Stimulated activated CD8-positive, alpha-beta memory T cell treated with anti-CD3 and anti-CD28 coated beads, Interleukin-7, amount 100 ng/mL, for 4 hours (primary cell): Measurements from ENCODE around the gene ELAVL2.

ENCODE experiments used
- DNase-seq, 2 donors: peaks; one replicate each; pipeline ENCODE4 v3.0.0-alpha.2; 2020; ENCODE audit warnings: low read depth in 2 of 2

ELAVL2 gene

DNA sequence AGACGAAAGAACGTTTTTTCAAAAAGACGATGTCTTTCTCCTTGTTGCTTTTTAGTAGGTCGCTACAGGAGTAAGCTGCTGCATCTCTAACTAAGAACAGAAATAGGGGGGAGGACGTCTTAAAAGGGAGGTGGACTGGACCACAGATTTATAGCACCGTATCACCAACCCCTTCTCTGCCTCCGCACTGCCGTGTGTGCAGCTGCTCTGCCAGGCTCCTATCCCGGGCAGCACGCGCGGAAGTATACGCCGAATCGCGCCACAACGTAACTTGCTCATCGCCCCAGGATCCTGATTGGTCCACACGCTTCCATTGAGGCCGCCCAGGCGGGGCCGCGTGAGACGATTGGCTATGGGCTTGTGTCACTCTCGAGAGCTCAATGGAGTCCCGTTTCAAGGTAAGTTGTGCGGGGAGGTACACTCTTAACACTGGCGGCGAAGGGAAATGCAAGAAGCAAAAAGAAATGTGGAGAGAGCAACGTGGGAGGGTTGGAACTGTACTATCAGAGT, at the start of gene ELAVL2:
Gene ELAVL2, minus strand, starts transcription at position 121 of the 510 bp plus-strand sequence. CDS start 64,006 bp downstream, outside the sequence.
- DNase-seq, result peak in 1 of 2 donors; percentile 25

DNA sequence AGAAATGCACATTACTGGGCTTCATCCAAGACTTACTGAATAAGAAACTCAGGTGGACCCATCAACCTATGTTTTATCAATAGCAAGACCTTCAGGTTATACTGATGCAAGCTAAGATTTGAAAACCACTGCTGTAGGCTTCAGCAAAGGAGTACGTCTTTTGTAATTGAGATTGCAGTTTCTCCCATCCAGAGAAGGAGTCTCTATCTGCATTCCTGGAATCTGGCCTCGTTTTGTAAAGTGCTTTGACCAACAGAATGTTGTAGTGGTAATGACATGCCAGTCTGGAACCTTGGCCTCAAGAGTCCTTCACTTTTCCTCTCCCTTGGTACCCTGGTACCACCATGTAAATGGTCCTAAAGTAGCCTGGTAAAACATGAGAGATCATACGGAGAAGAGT, 32.2 kb upstream of the ELAVL2 start:
- DNase-seq, result no peak

DNA sequence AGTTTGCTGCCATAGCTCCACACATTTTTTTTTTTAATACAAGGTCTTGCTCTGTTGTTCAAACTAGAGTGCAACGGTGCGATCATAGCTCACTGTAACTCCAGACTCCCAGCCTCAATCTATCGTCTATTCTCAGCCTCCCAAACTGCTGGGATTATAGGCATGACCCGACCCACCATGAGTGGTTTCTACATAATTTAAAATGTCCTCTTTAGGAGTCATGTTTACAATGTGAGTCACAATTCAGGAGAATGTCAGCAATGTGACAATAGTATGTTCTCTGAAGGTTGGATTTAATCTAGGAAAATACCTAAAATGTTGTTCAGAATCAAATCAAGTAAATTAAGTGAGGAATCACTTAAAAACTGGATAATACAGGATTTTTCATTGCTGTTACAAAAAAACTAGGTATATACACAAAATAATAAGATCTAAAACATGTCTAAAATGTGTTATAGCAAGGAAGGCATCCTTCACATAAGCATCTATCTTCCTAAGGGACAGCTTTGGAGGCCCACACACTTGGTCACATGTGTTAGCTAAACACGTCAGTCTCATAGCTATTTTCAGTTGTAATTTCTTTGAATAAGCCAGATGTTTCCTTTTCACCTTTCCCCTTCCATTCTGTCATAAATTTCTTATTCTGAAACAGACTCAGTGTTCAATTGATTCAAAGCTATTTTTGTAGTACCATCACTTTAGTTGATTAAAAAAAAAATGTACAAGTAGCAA, 30.0 kb upstream of the ELAVL2 start:
- DNase-seq, result no peak

DNA sequence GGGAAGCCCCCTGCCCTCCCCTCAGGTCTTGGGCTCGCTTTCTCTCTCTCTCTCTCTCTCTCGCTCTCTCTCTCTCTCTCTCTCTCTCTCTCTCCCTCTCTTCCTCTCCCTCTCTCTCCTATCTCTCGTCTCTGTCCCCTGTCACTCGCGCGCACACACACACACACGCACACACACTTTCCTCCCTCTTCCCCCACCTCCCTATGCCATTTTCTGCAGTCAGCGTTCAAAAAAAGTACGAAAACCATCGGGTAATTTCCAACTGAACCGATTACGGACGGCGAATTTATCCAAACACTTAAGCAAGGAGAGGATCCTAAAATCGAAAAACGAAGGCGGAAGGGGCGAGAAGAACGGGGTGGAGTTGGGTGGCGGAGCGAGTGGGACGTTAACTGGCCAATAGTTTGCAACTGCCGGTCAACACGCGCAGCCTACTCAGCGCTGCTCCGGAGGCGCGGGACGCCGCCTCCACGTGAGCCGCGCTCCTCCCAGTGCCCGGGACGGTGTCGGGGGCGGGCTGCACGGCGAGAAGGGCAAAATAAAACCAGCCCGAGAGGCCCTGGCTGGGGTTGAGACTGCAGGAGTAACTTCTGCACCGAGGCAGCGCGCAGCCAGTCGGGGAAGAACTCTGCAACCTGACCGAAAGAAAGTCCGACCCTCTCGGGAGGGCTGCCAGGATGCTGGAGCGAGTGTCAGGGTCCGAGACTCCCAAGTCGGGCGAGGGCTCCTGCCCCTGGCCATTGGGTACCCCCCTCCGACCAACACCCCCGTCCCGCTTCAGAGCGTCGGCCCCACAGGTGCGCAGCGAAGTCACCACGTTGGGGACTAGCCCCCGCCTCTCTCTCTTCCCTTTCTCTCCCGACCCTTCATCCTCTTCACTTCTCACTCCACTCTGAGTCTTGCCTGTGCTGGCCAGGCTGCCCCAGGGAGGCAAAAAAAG, 24.9 kb upstream of the ELAVL2 start:
- no peak for DNase-seq

DNA sequence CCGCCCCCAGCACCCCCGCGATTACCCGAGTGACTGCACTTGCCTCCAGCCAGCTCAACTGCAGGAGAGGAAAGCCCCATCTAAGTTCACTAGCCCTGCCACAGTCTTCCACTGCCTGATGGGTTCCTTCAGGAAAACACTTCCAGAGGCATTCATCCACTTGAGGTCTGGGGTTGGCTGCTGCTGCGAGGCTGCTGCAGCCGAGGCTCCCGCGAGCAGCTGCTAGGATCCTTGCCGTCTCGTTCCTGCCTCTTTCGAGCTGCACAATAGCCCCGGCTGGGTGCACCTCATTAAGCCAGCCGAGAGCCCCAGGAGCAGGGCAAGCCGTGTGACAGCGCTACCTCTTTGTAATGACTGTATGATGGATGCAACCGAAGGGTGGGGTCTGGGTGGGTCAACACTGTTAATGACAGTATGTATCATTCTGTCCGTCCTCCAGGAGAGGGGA, 24.2 kb upstream of the ELAVL2 start:
- no peak for DNase-seq

DNA sequence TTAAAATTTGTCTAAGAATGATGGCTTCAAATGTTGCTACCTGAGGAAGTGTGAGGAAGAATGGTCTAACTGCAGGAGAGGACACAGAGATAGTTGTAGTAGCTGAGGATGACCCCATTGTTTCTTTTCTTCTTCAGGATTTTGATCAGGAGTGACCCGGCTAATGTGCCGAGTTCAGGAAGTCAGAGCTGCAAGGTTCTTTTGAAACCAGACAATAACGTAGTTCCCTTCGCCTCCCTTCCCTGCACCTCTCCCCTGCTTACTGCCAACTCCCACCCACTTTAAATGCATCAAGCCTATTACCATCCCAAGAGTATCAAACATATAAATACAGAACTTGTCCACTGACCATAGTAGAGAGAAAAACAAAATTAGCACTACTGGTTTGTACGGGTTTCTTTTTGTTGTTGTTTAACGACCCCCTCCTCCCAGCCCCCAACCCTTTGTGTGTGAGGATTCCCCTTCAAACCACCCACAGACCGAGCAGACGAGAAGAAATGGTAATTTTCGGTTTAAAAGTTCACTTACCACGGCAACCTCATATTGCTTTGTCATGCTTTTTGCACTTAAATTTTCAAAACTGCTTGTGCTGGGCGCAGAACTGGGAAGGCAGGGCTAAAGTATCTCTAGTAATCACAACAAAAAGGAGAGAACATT, 23.5 kb upstream of the ELAVL2 start:
- no peak for DNase-seq

DNA sequence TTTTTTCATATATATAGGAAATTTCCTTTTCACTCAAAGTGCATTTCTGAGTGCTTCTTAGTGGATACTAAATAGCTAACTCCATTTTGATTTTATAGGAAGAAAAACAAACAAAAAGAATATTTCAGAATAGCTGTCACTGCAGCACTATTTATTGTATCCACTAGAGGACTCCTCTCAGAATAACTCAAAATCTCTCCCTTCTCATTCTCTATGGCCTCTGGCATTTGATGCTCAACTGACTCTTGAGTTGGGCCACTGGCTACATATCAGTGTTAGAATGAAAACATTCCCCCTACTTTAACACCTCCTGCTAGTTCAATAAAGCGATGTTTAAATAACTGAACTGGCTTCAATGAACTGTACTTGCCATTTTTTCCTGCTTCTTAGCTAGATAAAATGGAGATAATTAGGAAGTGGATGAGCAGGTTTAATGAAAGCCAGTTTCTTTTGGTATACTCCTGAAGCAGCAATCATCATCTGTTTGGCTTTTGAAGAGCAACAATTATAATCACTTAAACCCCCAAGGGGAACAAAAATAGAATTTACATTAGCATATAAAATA, 16.6 kb upstream of the ELAVL2 start:
- DNase-seq, result no peak

DNA sequence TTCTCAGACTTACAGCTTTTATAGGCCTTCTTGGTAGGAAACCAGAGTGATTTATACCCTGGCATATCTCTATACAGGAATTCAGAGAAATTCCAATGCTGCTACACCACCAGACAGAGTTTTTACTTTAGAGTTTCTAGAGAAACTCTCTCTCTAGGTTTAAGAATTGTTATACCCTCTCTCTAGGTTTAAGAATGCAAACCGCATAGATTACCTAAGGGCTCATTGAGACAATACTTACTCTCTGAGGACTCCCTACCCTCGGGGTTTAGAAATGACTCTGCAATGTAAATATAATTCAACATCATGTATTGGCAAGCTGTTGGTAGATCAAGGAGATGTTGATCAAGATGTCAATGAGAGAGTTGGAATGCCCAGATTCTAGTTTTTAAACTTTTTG, 15.3 kb upstream of the ELAVL2 start:
- no peak for DNase-seq

DNA sequence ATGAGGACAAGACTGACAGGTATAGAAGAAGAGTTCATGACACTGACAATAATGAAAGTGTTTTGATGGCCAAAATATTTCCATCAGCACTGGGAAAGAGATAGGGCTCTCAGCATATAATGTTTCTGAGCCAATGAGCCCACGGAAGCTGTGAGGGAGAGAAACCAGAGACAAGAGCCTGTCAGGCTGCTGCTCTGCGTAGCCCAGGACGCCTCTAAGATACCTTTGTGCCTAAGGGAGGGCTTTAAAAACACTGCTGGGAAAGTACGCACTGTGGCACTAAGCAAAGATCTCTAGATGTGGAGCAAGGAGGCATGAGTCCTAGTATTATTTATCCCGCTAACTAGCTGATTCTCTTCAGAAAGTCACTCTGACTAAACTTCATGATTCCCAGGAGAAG, 11.0 kb upstream of the ELAVL2 start:
- no peak for DNase-seq

DNA sequence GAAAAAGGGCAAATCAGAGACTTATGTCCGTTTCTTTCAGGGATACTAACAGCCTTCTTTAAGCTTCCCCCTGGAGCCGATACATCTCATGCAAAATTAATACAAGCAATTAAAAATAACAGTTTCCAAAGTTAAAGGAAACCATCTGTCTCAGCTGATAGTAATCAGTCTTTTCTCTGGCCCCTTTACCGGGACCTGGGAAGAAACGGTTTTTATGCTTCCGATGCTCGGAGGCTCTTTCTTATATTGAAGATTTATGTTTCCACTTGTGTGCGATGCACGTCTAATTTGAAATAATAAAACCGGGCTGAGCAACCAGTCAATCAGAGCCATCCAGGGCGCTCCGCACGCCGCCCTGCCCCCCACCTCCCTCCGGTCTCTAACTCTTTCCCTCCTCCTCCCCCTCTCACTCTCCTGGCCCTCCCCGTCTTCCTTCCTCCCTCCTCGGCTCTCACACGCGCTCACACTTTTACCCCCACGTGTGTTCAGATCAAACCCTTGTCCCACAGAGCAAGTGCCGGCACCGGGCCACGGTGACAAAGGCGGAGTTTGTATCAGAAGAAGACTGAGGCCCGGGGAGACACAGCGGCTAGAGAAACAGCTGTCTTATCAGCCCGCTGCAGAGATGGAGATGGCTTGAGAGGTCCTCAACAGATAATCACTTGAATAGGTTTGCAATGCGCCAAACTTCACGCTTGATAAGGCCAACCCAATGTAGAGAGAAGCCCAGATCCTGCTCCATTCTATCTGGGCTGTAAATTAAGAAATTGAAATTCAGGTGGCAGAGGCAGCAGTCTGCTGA, 5.1 kb upstream of the ELAVL2 start:
- no peak for DNase-seq

DNA sequence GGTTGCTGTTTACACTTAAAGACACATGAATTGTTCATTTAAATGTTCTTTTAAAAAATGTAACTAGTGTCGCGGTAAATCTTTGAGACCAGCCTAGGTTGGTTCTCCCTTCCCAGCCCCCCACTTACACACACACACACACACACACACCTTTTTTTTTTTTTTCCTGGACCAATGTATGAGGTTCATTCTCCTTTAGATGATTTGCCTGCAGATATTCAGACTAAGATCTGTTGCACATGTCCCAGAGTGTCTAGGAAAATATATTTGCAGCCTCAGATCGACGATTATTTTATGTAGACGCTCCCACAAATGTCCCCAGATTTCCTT, 4.4 kb upstream of the ELAVL2 start:
- DNase-seq, result no peak

DNA sequence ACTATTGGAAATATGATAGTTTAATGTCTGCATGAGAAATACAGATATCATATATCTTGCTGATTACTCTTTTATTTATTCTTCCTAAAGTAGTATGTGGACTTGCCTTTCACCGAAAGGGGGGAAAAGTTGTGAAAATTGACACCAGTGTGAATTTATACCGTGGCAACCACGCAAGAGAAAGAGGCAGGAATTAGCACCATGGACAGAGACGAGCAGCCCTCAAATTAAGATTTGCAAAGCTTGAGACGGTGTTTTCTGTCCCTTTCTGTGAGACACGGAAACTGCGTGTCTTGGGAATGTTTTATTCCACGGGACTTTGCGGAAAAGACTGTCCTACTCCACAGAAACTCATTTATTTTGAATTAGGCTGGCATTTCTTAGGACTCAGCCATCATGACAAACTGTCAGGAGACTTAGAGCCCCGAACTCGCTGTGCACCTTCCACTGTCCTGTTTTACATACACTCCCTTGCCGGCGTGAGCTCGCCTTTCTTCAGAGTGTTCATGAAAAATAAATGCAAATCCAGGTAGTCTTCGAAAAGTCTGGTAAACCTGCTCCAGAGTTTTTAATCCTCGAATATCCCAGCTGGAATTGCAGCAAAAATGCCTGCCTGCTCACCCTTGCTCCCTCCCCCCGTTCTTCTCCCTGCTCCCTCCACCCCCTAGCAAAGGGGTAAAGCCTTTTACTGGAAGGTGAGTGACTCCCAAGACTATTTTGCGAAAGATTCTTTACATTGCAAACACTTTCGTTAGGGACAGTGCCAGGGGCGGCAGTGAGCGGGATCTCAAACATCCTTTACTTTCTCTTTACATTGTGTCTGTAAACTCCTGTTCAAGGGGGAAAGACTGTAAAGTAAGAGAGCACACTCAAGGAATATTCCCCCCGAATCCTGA, 3.8 kb upstream of the ELAVL2 start:
- DNase-seq, result no peak

DNA sequence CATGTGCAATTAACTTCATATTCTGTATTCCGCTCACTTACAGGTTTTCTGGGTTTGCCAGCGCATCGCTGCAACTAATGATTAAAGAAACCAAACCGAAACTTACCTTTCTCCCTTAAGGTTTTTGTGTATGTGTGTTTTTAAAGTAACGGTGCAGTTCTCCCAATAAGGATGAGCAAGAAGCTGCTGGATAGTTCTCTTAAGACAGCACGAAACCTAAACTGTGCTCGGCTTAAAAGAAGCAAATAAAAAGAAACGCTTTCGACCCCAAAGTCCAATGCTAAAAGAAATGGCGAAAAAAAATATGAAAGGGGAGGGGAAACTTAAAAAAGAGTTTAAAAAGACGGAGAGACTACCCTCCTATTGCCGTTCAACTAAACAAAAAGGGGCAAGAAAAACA, 340 bp downstream of the ELAVL2 start:
- no peak for DNase-seq

DNA sequence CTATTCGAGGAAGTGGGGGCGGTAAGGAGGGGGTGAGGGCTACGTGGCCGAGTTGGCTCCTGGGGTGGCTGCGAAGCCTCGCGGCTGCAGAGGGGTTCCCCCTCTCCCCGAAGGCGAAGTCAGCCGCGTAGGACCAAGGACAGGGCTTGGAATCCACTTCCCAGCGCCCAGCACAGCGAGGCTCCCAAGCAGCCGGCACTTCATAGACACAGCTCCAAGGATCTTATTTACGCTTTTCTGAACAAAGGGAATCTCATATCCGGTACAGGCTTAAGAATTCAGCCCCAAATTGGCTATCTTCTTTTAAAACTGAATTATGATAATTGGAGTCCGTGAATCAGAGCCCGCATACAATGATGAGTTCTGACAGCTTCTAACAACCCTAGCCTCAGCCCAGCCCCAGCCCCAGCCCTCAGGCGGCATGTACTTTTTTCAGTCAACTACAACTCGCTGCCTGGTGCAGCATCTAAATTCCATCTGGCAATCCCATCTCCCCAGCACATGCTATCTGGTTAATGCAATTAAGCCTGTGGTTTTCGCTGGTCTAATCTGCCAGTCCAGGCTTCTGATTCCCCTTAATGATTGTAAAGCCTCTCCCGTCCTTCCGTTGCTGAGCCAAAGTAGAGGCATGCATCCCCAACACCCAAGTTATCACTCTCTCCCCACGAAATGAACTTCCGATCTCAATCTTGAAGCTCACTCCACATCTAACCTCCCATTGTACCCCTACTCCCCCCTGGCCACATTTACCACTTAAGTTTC, 1.0 kb downstream of the ELAVL2 start:
- no peak for DNase-seq

DNA sequence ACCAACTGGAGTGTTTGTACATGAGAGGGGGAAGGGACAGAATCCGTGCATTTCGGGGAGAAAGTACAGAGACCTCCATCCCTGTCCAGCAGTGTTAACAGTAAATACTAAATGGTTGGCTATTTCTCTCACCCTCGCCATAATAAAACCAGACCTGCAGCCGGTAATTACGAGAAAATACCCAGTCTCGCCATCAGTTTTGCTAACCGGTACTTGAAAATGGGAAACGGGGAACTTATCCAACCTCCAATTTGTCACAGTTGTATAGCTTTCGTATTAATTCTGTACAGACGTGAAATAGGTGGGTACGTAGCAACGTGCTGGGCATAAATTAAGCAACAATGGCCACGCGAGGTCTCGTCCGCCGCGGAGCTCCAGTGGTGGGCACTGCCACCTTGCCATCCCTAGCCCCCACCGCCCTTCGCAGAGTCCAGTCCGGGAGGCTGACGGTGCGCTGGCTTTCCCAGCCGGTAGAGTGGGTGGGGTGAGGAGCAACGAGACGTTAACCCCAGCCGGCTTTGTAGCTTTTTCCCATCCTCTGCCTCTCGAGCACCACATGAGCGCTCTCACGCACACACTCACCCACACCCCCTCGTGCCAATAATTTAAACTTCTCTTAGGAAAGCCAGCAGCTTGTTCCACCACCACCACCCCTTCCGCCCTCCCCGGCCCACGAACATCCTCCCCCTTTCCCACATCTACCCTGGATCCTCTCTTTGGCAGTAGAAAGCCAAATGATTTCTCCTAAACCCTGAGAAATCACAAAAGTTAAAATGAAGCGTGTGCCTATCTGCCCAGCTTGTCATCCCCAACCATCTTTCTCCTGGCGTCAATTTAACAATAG, 1.8 kb downstream of the ELAVL2 start:
- no peak for DNase-seq

DNA sequence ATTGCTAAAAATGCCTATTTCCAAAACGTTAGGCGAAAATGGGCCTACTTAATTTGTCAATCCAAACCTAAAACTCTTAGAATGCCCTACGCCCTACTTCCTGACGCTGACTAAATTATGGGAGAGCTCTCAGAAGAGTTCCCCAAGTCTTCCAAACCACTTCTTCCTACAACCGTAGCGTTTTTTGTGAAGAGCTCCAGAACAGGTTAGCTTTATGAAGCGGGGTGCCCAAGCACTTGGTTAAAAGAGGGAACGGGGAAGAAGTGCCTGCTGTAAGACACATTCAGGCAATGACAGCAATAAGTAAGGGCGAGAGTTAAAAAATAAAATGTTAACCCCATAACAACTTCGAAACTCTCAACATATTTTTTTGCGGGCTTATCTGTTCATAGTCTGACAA, 2.8 kb downstream of the ELAVL2 start:
- no peak for DNase-seq

DNA sequence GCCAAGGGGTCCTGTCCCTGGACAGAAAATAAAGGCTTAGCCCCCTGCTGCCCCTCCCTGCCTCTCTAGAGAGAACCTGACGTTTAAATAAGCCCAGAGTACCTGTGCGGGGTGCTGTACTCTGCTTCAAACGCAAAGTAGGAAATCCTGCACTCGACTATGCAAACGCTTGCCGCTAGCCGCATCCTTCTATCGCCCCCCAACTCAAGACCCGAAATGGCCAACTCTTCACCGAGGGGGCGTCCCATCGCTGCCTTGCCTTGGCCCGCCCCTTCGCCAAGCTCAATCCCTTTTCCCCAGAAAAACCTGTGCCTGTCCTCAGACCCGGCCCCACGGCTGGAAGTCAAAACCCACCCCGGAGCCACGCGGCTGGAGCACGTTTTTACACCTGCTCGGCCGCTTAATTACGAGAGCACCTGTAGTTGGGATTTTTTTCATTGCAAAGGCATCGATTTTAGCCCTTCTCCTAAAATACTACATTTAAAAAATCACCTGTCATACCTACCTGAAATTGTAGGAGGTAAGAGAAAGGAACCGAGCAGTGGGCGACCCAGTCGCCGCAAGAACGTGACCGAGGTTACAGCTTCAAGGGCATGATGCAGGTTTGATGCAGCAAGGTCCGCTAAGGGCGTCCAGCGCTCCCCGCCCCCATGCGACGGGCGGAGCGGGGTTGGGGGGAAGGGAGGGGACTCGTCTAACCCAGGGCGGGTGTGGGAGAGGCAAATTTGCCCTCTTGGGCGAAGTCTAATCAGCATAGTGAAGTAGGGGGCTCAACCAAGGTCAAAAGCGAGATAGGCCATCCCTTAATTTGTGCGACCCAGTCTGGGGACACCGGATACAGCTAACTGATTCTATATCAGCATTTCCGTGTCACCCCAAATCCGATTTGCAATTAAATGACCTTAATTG, 3.5 kb downstream of the ELAVL2 start:
- DNase-seq, result no peak
